H1 (cell line): Measurements from ENCODE around the gene HIPK2. TPM values are rescaled to one million over a fixed set of nuclear protein-coding genes. Genes with fewer than 3 reads are reported as not detected.
A peak's percentile ranks its signal among the peaks of the same experiment; 100 is the strongest.

Experiments
- CTCF ChIA-PET: fragments of 300-600 bp; sonication (Branson Sonifier 250); formaldehyde crosslinking; loops from one replicate; lab custom pipeline; 2021; ENCODE audit not compliant: partially characterized antibody; lab: Charles Lee
- POLR2A ChIA-PET: fragments of 300-600 bp; sonication (Branson Sonifier 250); formaldehyde crosslinking; loops from one replicate; lab custom pipeline; 2021; ENCODE audit warnings: inconsistent platforms; ENCODE audit not compliant: partially characterized antibody; lab: Charles Lee
- DNase-seq, 2 experiments: peaks; one replicate each; pipeline versions ENCODE4 v3.0.0 to v3.0.0-alpha.2; 2010 to 2022; ENCODE audit warnings: low spot score in 2 of 2, low read depth in 1 of 2, mixed read lengths in 1 of 2
- FAIRE-seq: peaks from 2 replicates; lab custom pipeline; 2011; peaks lifted over from hg19 to GRCh38; lab: Jason Lieb, UNC
- H2AFZ ChIP-seq: 2 replicates; pipeline ENCODE4 v1.8.1; 2012; ENCODE audit warnings: low read length, inconsistent platforms
- H2AK5ac ChIP-seq: 2 replicates; pipeline ENCODE4 v1.6.1; 2013; ENCODE audit warnings: low read depth, low read length
- H2BK120ac ChIP-seq: replicated peaks from 2 replicates; pipeline ENCODE3; 2013; ENCODE audit warnings: low read depth, low read length, inconsistent platforms
- H2BK12ac ChIP-seq: 2 replicates; pipeline ENCODE4 v1.6.1; 2013; ENCODE audit warnings: low read depth, low read length
- H2BK15ac ChIP-seq: 2 replicates; pipeline ENCODE4 v1.6.1; 2013; ENCODE audit warnings: low read length
- H2BK20ac ChIP-seq: 2 replicates; pipeline ENCODE4 v1.6.1; 2013; ENCODE audit warnings: low read length
- H2BK5ac ChIP-seq: 2 replicates; pipeline ENCODE4 v1.6.1; 2013; ENCODE audit warnings: low read depth, low read length
- H3K14ac ChIP-seq: 2 replicates; pipeline ENCODE4 v1.6.1; 2013; ENCODE audit warnings: inconsistent platforms; ENCODE audit not compliant: insufficient read length
- H3K18ac ChIP-seq: 2 replicates; pipeline ENCODE4 v1.6.1; 2013; ENCODE audit warnings: low read length; ENCODE audit errors: extremely low read depth
- H3K23ac ChIP-seq: 2 replicates; pipeline ENCODE4 v1.6.1; 2013; ENCODE audit warnings: inconsistent platforms; ENCODE audit not compliant: insufficient read length
- H3K23me2 ChIP-seq: 2 replicates; pipeline ENCODE4 v1.6.1; 2013; ENCODE audit warnings: low read depth, low read length
- H3K27ac ChIP-seq: 2 replicates; pipeline ENCODE4 v1.6.1; 2011; ENCODE audit warnings: low read depth, low read length, inconsistent platforms
- H3K27me3 ChIP-seq, 4 experiments: replicated peaks in 1 of 4; 1 replicate in 1 of 4; 2 replicates in 3 of 4; pipeline versions ENCODE4 v1.6.1 to v1.8.1; 2011 to 2013; ENCODE audit warnings: low read length in 3 of 4, mild to moderate bottlenecking in 3 of 4, inconsistent platforms in 2 of 4, mixed read lengths in 2 of 4, moderate library complexity in 1 of 4; ENCODE audit not compliant: control insufficient read depth in 3 of 4, insufficient read depth in 3 of 4; ENCODE audit errors: extremely low read depth in 1 of 4
- H3K36me3 ChIP-seq, 4 experiments: 2 replicates each; pipeline versions ENCODE4 v1.6.1 to v1.8.1; 2011 to 2013; ENCODE audit warnings: mild to moderate bottlenecking in 4 of 4, low read length in 3 of 4, moderate library complexity in 2 of 4, control low read depth in 1 of 4, inconsistent platforms in 1 of 4; ENCODE audit not compliant: insufficient read depth in 4 of 4, control insufficient read depth in 2 of 4
- H3K4ac ChIP-seq: replicated peaks from 2 replicates; pipeline ENCODE3; 2013; ENCODE audit warnings: low read length, low read depth, mixed read lengths, inconsistent platforms; ENCODE audit not compliant: insufficient read length
- H3K4me1 ChIP-seq, 4 experiments: replicated peaks in 1 of 4; 1 replicate in 1 of 4; 2 replicates in 3 of 4; pipeline versions ENCODE4 v1.6.1 to v1.8.1; 2011 to 2013; ENCODE audit warnings: low read length in 3 of 4, inconsistent platforms in 2 of 4, mixed read lengths in 1 of 4; ENCODE audit not compliant: insufficient read depth in 4 of 4, control insufficient read depth in 3 of 4
- H3K4me2 ChIP-seq, 2 experiments: 2 replicates each; pipeline versions ENCODE4 v1.6.1 to v1.8.1; 2011 to 2013; ENCODE audit warnings: low read depth in 2 of 2, low read length in 2 of 2, control low read depth in 1 of 2, inconsistent platforms in 1 of 2, mild to moderate bottlenecking in 1 of 2; ENCODE audit not compliant: insufficient read depth in 1 of 2
- H3K4me3 ChIP-seq, 4 experiments: fragments of 200-600, 300-600 bp in 1 of 4; sonication (generic), shearing (Covaris generic), sonication (Bioruptor Twin) in 1 of 4; 2 replicates each; pipeline versions ENCODE4 v1.5.1 to v1.8.1; 2011 to 2016; ENCODE audit warnings: low read length in 4 of 4, low read depth in 3 of 4, control low read depth in 2 of 4, inconsistent platforms in 2 of 4, mild to moderate bottlenecking in 2 of 4, mixed read lengths in 1 of 4, moderate library complexity in 1 of 4; ENCODE audit not compliant: insufficient read depth in 2 of 4; ENCODE audit errors: extremely low read depth in 1 of 4
- H3K56ac ChIP-seq: replicated peaks from 2 replicates; pipeline ENCODE3; 2013; ENCODE audit warnings: low read depth, mild to moderate bottlenecking, mixed read lengths, low read length, inconsistent platforms; ENCODE audit not compliant: insufficient read length
- H3K79me1 ChIP-seq: 2 replicates; pipeline ENCODE4 v1.6.1; 2013; ENCODE audit warnings: low read depth, low read length, control low read depth
- H3K79me2 ChIP-seq, 2 experiments: 2 replicates each; pipeline versions ENCODE4 v1.6.1 to v1.8.1; 2012 to 2013; ENCODE audit warnings: low read length in 2 of 2, mild to moderate bottlenecking in 2 of 2, inconsistent platforms in 1 of 2; ENCODE audit not compliant: insufficient read depth in 2 of 2, control insufficient read depth in 1 of 2
- H3K9ac ChIP-seq, 4 experiments: replicated peaks in 1 of 4; 1 replicate in 1 of 4; 2 replicates in 3 of 4; pipeline versions ENCODE4 v1.6.1 to v1.8.1; 2011 to 2013; ENCODE audit warnings: low read depth in 3 of 4, low read length in 3 of 4, control low read depth in 2 of 4, mild to moderate bottlenecking in 2 of 4, moderate library complexity in 2 of 4, inconsistent platforms in 1 of 4; ENCODE audit errors: extremely low read depth in 1 of 4
- H3K9me3 ChIP-seq, 2 experiments: 2 replicates each; pipeline versions ENCODE4 v1.6.1 to v1.8.1; 2012 to 2013; ENCODE audit warnings: mild to moderate bottlenecking in 2 of 2, moderate library complexity in 2 of 2, control low read depth in 1 of 2, inconsistent platforms in 1 of 2, low read depth in 1 of 2, low read length in 1 of 2, mixed read lengths in 1 of 2; ENCODE audit not compliant: insufficient read depth in 2 of 2
- H4K20me1 ChIP-seq, 2 experiments: replicated peaks in 1 of 2; 2 replicates each; pipeline versions ENCODE3 to v1.8.1; 2011 to 2013; ENCODE audit warnings: inconsistent platforms in 2 of 2, low read length in 2 of 2, mild to moderate bottlenecking in 1 of 2; ENCODE audit not compliant: insufficient read depth in 2 of 2, control insufficient read depth in 1 of 2
- H4K5ac ChIP-seq: 2 replicates; pipeline ENCODE4 v1.6.1; 2013; ENCODE audit warnings: low read length, low read depth, mixed read lengths, inconsistent platforms; ENCODE audit not compliant: insufficient read length
- H4K8ac ChIP-seq: 2 replicates; pipeline ENCODE4 v1.8.0; 2013; ENCODE audit warnings: mild to moderate bottlenecking, moderate library complexity, low read length, inconsistent platforms; ENCODE audit not compliant: insufficient read depth; ENCODE audit errors: extremely low read depth
- H4K91ac ChIP-seq: replicated peaks from 2 replicates; pipeline ENCODE3; 2013; ENCODE audit warnings: low read length, mixed read lengths, inconsistent platforms; ENCODE audit not compliant: insufficient read length
- ASH2L ChIP-seq: fragments of 200-600, 300-600 bp; sonication (generic); IDR thresholded peaks from one replicate; pipeline ENCODE4 v1.7.1; 2017; ENCODE audit warnings: low read length
- BACH1 ChIP-seq: IDR thresholded peaks from 2 replicates; pipeline ENCODE4 v1.6.1; 2012; ENCODE audit warnings: low read length, improper control_type of control experiment
- CTBP2 ChIP-seq: IDR thresholded peaks from 2 replicates; pipeline ENCODE4 v1.7.0; 2011; ENCODE audit warnings: borderline replicate concordance, mild to moderate bottlenecking, moderate library complexity, mixed read lengths, low read length; ENCODE audit not compliant: insufficient read depth, insufficient read length
- E2F6 ChIP-seq: IDR thresholded peaks from 2 replicates; pipeline ENCODE4 v1.6.1; 2012; ENCODE audit warnings: inconsistent platforms
- GABPA ChIP-seq: IDR thresholded peaks from 2 replicates; pipeline ENCODE4 v1.6.1; 2011; ENCODE audit warnings: mild to moderate bottlenecking, low read length, moderate library complexity, borderline replicate concordance; ENCODE audit not compliant: insufficient read depth
- HDAC2 ChIP-seq, 2 experiments: fragments of 300-600 bp in 1 of 2; sonication (generic) in 1 of 2; IDR thresholded peaks; 2 replicates each; pipeline ENCODE4 v1.6.1; 2011 to 2012; ENCODE audit warnings: low read depth in 2 of 2, low read length in 2 of 2, mild to moderate bottlenecking in 2 of 2, moderate library complexity in 2 of 2, borderline replicate concordance in 1 of 2, inconsistent platforms in 1 of 2
- KDM1A ChIP-seq: fragments of 200-600, 300-600 bp; sonication (generic); IDR thresholded peaks from 2 replicates; pipeline ENCODE4 v1.7.1; 2016; ENCODE audit warnings: mild to moderate bottlenecking, low read length, borderline replicate concordance
- PHF8 ChIP-seq: fragments of 200-600 bp; sonication (generic); conservative IDR thresholded peaks from 2 replicates; pipeline ENCODE4 v1.7.1; 2012; ENCODE audit warnings: low read depth, mild to moderate bottlenecking, inconsistent platforms, low read length, moderate library complexity
- RFX5 ChIP-seq: IDR thresholded peaks from 2 replicates; pipeline ENCODE4 v1.6.1; 2011; ENCODE audit warnings: low read depth, low read length, improper control_type of control experiment, borderline replicate concordance
- SAP30 ChIP-seq: fragments of 300-600 bp; sonication (generic); IDR thresholded peaks from 2 replicates; pipeline ENCODE4 v1.7.1; 2012; ENCODE audit warnings: low read length, moderate library complexity, mild to moderate bottlenecking, inconsistent platforms; ENCODE audit not compliant: insufficient read depth, insufficient replicate concordance
- TBP ChIP-seq: IDR thresholded peaks from 2 replicates; pipeline ENCODE4 v1.6.1; 2011; ENCODE audit warnings: low read depth, low read length, improper control_type of control experiment
- WGBS, 2 experiments: shearing (Covaris generic) in 1 of 2; methylation state at CpG; one replicate each; pipeline versions ENCODE4 v1.1.6 to v1.1.7; 2013 to 2015; ENCODE audit warnings: low lambda C conversion rate in 2 of 2, mixed read lengths in 2 of 2, inconsistent platforms in 1 of 2, low coverage in 1 of 2, missing lambda C conversion rate in 1 of 2; ENCODE audit not compliant: insufficient replicate concordance in 2 of 2, insufficient coverage in 1 of 2, insufficient read length in 1 of 2; ENCODE audit errors: extremely low coverage in 1 of 2, missing lambda C conversion rate in 1 of 2; 5-methylcytosine and 5-hydroxymethylcytosine counted together
- polyA plus RNA-seq, 7 experiments: library from polyadenylated mRNA; depleted of rRNA in 3 of 7; stranded (reverse) in 5 of 7; unstranded in 2 of 7; fragments of >200 nt in 5 of 7; fragments of 200-250 nt in 2 of 7; gene quantifications; 1 replicate in 5 of 7; 2 replicates in 1 of 7; 4 replicates in 1 of 7; pipeline versions ENCODE4 v1.2.1 to v1.2.3, GENCODE V29; 2011 to 2013; ENCODE audit warnings: missing spikeins in 2 of 7, mixed read lengths in 2 of 7
- total RNA-seq: library from RNA; stranded (reverse); fragmentation: NEBNext Ultra II Directional; extraction: Animal tissue kit (Norgen Biotek cat#: 25700); gene quantifications from 2 replicates; pipeline ENCODE4 v1.2.1, GENCODE V29; 2021

HIPK2 gene
- total and polyA plus RNA-seq, 2 of the 8 experiments (the other 6 are each of a cell fraction or from before 2014, with no cell fraction given): 8.3 to 24.3 TPM

GRCh38 chr7:139635526-139636302, 142.1 kb downstream of the HIPK2 start:
- Histone ChIP-seq H2BK20ac (no peak overlapping the region), H3K79me2 (no peaks in the 10 kb centered on the region), H2BK12ac (no peak overlapping the region), H2BK120ac (no peak overlapping the region), H3K27ac (no peak overlapping the region), H2BK5ac (no peak overlapping the region; the same call in 1 of the 2 replicates), H4K5ac (no peak overlapping the region), H3K9me3 (no peaks in the 10 kb centered on the region), H3K4me1 (peaks cover 0 to 3% (median 0%) of the 10 kb centered on the region in 4 experiments; a peak in 3 of 7 replicates), H3K4me3 (no peak overlapping the region), H3K23me2 (no peaks in the 10 kb centered on the region), H3K14ac (no peak overlapping the region), H2BK15ac (no peak overlapping the region), H3K79me1 (no peaks in the 10 kb centered on the region), H4K20me1 (no peaks in the 10 kb centered on the region), H4K8ac (no peak overlapping the region), H2AK5ac (no peak overlapping the region), H3K36me3 (peaks cover 0 to 1% (median under 1%) of the 10 kb centered on the region in 4 experiments; a peak in 2 of 8 replicates), H3K9ac (0 out of 7 replicates have a peak overlapping the region, but pooled peaks of 1 of the 4 experiments have one; percentile 8), H3K4me2 (no peak overlapping the region), H2AFZ (no peak overlapping the region), H3K18ac (no peak overlapping the region), H3K4ac (no peak overlapping the region), H4K91ac (no peak overlapping the region), H3K27me3 (no peaks in the 10 kb centered on the region), H3K23ac (no peak overlapping the region), H3K56ac (no peak overlapping the region)
- FAIRE-seq (no peak), DNase-seq (no peak)
- ChIA-PET POLR2A (no interaction called here), CTCF (interaction anchor here (1.5 to 8.1 kb wide), 5 partner anchors 11 to 365 kb away, joined by 3 to 76 read pairs (median 10); no protein-coding TSS in a partner anchor)
- 87% methylated on average over 27 of the region's 27 CpGs; no CpG with 5 or more reads in 1 of the 2 experiments for WGBS, 2 experiments
- no peak for TF ChIP-seq TBP
- TF ChIP-seq GABPA: no peak
- no peak for TF ChIP-seq SAP30
- no peak for TF ChIP-seq RFX5
- TF ChIP-seq HDAC2 (IDR thresholded peaks at IDR 0.05; ENCODE audit: borderline replicate concordance in 1 of 2, low read depth in 2 of 2, low read length in 2 of 2): no peak
- no peak for TF ChIP-seq CTBP2
- TF ChIP-seq KDM1A: no peak
- no peak for TF ChIP-seq ASH2L
- no peak for TF ChIP-seq PHF8
- TF ChIP-seq E2F6: no peak
- no peak for TF ChIP-seq BACH1
